Gastroesophageal sphincter (tissue), 4 donors: ENCODE results near the gene PRDM16. TPM values are rescaled to one million over a fixed set of nuclear protein-coding genes. Genes with fewer than 3 reads are reported as not detected.

Experiments used
- ATAC-seq: fragments of 150-250 bp; one replicate; pipeline ENCODE4 v1.9.1; 2016; ENCODE audit warnings: mild to moderate bottlenecking, moderate library complexity
- H3K27ac ChIP-seq, 4 donors: fragments of 200-600 bp; sonication (generic) in 3 of 4; 1 replicate in 3 of 4; 2 replicates in 1 of 4; pipeline ENCODE4 v1.5.1; 2016 to 2019
- H3K27me3 ChIP-seq: fragments of 200-600 bp; sonication (generic); one replicate; pipeline ENCODE4 v1.5.1; 2019
- H3K36me3 ChIP-seq, 2 donors: fragments of 200-600 bp; sonication (generic); one replicate each; pipeline ENCODE4 v1.5.1; 2019; ENCODE audit warnings: control low read depth in 1 of 2
- H3K4me1 ChIP-seq, 3 donors: fragments of 200-600 bp; sonication (generic); 1 replicate in 2 of 3; 2 replicates in 1 of 3; pipeline ENCODE4 v1.5.1; 2016 to 2019; ENCODE audit warnings: control low read depth in 2 of 3
- H3K4me3 ChIP-seq, 2 donors: fragments of 200-600 bp; sonication (generic); one replicate each; pipeline ENCODE4 v1.5.1; 2019; ENCODE audit warnings: mild to moderate bottlenecking in 1 of 2, moderate library complexity in 1 of 2
- H3K9me3 ChIP-seq, 3 donors: fragments of 200-600 bp; sonication (generic); one replicate each; pipeline ENCODE4 v1.5.1; 2017 to 2019; ENCODE audit warnings: control low read depth in 2 of 3
- CTCF ChIP-seq, 4 experiments: fragments of 200-600 bp in 2 of 4; fragments of 450-650 bp in 2 of 4; sonication (generic) in 1 of 4; IDR thresholded peaks; one replicate each; pipeline ENCODE4 v1.5.1; 2017 to 2019; ENCODE audit warnings: antibody characterized with exemption in 4 of 4, mild to moderate bottlenecking in 2 of 4, moderate library complexity in 2 of 4
- EP300 ChIP-seq: sonication (generic); formaldehyde crosslinking; IDR thresholded peaks from one replicate; pipeline ENCODE4 v1.6.1; 2017; ENCODE audit warnings: antibody characterized with exemption, mild to moderate bottlenecking
- POLR2A ChIP-seq, 2 donors: fragments of 450-650 bp; IDR thresholded peaks; one replicate each; pipeline ENCODE4 v1.6.1; 2017; ENCODE audit warnings: antibody characterized with exemption in 2 of 2, mild to moderate bottlenecking in 2 of 2, moderate library complexity in 1 of 2
- POLR2AphosphoS5 ChIP-seq: sonication (generic); formaldehyde crosslinking; IDR thresholded peaks from one replicate; pipeline ENCODE4 v1.6.1; 2017; ENCODE audit warnings: antibody characterized with exemption
- WGBS, 2 donors: methylation state at CpG; one replicate each; pipeline ENCODE4 v1.1.5; 2018; ENCODE audit warnings: low coverage in 1 of 2; 5-methylcytosine and 5-hydroxymethylcytosine counted together
- total RNA-seq, 4 donors: library from RNA; depleted of rRNA; stranded (reverse); fragments of >200 nt; gene quantifications; one replicate each; pipeline ENCODE4 v1.1.0, GENCODE V29; 2016

PRDM16 gene
- total RNA-seq, 4 donors from 2014 or later: 1.1 to 3.4 (median 1.6) TPM

- no peak for ATAC-seq
- no peaks in the 10 kb centered on the region for H3K36me3 ChIP-seq
- H3K9me3 ChIP-seq: no peaks in the 10 kb centered on the region
- WGBS, 2 donors: 100% methylated on average over 1 of the region's 14 CpGs; no CpG with 5 or more reads in 1 of the 2 donors
- no peak overlapping the region for H3K27ac ChIP-seq
- no peak for TF ChIP-seq POLR2AphosphoS5
- no peak for TF ChIP-seq EP300
- H3K27me3 ChIP-seq: peaks cover 59% of the 10 kb centered on the region
- H3K4me3 ChIP-seq: no peak overlapping the region
- no peaks in the 10 kb centered on the region for H3K4me1 ChIP-seq
Observed at GRCh38 chr1:3382326-3383057, 313.5 kb downstream of the PRDM16 start.

GRCh38 chr1:3383679-3384078, 314.7 kb downstream of the PRDM16 start:
- no peaks in the 10 kb centered on the region for H3K36me3 ChIP-seq
- H3K4me3 ChIP-seq: no peak overlapping the region
- TF ChIP-seq POLR2A (IDR thresholded peaks at IDR 0.05): no peak
- 100% methylated on average over 1 of the region's 5 CpGs; no CpG with 5 or more reads in 1 of the 2 donors for WGBS, 2 donors
- ATAC-seq: no peak
- peaks cover 69% of the 10 kb centered on the region for H3K27me3 ChIP-seq
- no peaks in the 10 kb centered on the region for H3K4me1 ChIP-seq
- no peak overlapping the region for H3K27ac ChIP-seq
- H3K9me3 ChIP-seq: no peaks in the 10 kb centered on the region

GRCh38 chr1:3384407-3384806, 315.4 kb downstream of the PRDM16 start:
- Histone ChIP-seq H3K4me1 (no peaks in the 10 kb centered on the region), H3K27ac (no peak overlapping the region), H3K27me3 (peaks cover 76% of the 10 kb centered on the region), H3K4me3 (no peak overlapping the region), H3K9me3 (no peaks in the 10 kb centered on the region), H3K36me3 (no peaks in the 10 kb centered on the region)
- no peak for ATAC-seq
- 60 to 80% methylated on average over 1 to 3 of the region's 12 CpGs for WGBS, 2 donors
- no peak for TF ChIP-seq CTCF (IDR thresholded peaks at IDR 0.05)
- no peak for TF ChIP-seq EP300
- TF ChIP-seq POLR2A (IDR thresholded peaks at IDR 0.05): no peak
- no peak for TF ChIP-seq POLR2AphosphoS5

GRCh38 chr1:3386205-3387002, 317.4 kb downstream of the PRDM16 start:
- no peak for ATAC-seq
- peaks cover 84% of the 10 kb centered on the region for H3K27me3 ChIP-seq
- no peaks in the 10 kb centered on the region for H3K36me3 ChIP-seq
- no peaks in the 10 kb centered on the region for H3K4me1 ChIP-seq
- no peaks in the 10 kb centered on the region for H3K9me3 ChIP-seq
- H3K4me3 ChIP-seq: no peak overlapping the region
- TF ChIP-seq POLR2AphosphoS5 (no peak), CTCF (IDR thresholded peaks at IDR 0.05) (no peak), POLR2A (IDR thresholded peaks at IDR 0.05) (no peak), EP300 (no peak)
- no peak overlapping the region for H3K27ac ChIP-seq
- 82 to 84% methylated on average over 10 to 17 of the region's 23 CpGs for WGBS, 2 donors

- H3K36me3 ChIP-seq: no peaks in the 10 kb centered on the region
- H3K9me3 ChIP-seq: no peaks in the 10 kb centered on the region
- H3K4me3 ChIP-seq: no peak overlapping the region
- no peak for ATAC-seq
- TF ChIP-seq POLR2AphosphoS5 (no peak), POLR2A (IDR thresholded peaks at IDR 0.05) (no peak), CTCF (IDR thresholded peaks at IDR 0.05) (no peak), EP300 (no peak)
- WGBS, 2 donors: 64 to 85% methylated on average over 8 to 13 of the region's 17 CpGs
- H3K4me1 ChIP-seq: no peaks in the 10 kb centered on the region
- H3K27me3 ChIP-seq: peaks cover 86% of the 10 kb centered on the region
- no peak overlapping the region for H3K27ac ChIP-seq
Observed at GRCh38 chr1:3387401-3387800, 318.4 kb downstream of the PRDM16 start.
